Astrocyte of the cerebellum (primary cell): ENCODE data around the gene OCA2.

Experiments
- DNase-seq: peaks from one replicate; pipeline ENCODE4 v3.0.0-alpha.2; 2011; ENCODE audit warnings: low read depth
- H3K4me3 ChIP-seq: 2 replicates; pipeline ENCODE4 v1.5.1; 2011; ENCODE audit warnings: mild to moderate bottlenecking, low read depth, low read length, moderate library complexity
- in situ Hi-C: cut with HindIII; loops from 2 replicates; pipeline ENCODE4 v1.10.0; 2017; ENCODE audit warnings: low sequenced_read_pairs
- TF ChIP-seq, protein P1 (sequence below): IDR thresholded peaks from 2 replicates; pipeline ENCODE4 v1.5.1; 2012; ENCODE audit warnings: low read length, low read depth, moderate library complexity, mild to moderate bottlenecking; ENCODE audit errors: missing control alignments

Gene OCA2

DNA sequence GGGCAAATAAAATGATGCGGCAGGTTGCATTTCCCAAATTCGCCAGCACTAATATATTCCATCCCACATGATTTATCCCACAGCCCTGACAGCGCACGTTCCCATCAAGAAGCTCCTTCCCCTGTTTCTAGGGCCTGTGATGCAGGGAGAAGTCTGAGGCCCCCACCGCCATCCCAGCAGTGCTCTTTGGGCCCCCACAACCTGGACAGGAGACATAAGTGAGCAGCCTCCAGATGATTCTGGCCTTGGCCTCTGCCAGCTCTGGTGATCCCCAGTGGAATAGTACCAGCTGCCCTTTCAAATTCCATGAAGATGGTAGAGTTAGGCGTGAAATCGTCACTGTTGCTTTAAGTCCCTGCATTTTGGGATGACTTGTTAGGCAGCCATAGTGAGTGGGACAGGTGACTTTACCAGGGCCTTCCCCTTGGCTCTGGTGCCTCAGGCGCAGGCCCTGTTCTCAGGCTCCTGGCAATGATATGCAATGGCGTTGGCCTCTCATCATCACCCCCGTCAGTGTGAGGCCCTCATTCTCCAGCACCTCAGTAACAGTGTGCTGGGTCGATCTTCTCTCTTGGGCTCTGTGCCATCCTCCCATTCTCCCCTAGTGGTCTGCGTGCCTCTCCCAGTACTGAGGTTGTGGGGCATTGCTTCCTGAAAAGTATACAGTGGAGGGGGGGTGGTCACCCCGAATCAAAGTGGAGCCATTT, 263.7 kb downstream of the OCA2 start:
- no peak for DNase-seq
- no peak overlapping the region for H3K4me3 ChIP-seq
- in situ Hi-C loops, result no loop called here
- TF ChIP-seq, protein P1, sequence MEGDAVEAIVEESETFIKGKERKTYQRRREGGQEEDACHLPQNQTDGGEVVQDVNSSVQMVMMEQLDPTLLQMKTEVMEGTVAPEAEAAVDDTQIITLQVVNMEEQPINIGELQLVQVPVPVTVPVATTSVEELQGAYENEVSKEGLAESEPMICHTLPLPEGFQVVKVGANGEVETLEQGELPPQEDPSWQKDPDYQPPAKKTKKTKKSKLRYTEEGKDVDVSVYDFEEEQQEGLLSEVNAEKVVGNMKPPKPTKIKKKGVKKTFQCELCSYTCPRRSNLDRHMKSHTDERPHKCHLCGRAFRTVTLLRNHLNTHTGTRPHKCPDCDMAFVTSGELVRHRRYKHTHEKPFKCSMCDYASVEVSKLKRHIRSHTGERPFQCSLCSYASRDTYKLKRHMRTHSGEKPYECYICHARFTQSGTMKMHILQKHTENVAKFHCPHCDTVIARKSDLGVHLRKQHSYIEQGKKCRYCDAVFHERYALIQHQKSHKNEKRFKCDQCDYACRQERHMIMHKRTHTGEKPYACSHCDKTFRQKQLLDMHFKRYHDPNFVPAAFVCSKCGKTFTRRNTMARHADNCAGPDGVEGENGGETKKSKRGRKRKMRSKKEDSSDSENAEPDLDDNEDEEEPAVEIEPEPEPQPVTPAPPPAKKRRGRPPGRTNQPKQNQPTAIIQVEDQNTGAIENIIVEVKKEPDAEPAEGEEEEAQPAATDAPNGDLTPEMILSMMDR, result no peak

DNA sequence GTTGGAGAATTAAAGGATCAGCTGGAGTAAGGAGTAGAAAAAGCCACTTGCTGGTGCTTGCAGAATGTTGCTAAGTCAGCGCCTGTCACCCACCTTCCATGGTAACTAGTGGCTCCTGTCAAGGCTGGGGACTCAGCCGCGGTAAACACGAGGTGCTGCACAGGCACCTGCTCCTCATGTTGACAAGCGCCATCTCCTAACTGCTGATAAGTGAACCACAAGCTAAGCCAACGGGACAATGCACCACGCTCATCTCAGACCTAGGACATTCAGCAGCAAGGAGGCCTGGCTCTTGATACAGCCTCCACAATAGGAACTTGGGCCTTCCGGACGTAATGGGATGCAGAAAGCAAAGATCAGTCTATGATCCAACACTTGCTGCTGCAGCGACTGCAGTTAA, 264.4 kb downstream of the OCA2 start:
- in situ Hi-C loops, result no loop called here
- DNase-seq, result no peak
- TF ChIP-seq, protein P1, result no peak
- H3K4me3 ChIP-seq, result no peak overlapping the region

DNA sequence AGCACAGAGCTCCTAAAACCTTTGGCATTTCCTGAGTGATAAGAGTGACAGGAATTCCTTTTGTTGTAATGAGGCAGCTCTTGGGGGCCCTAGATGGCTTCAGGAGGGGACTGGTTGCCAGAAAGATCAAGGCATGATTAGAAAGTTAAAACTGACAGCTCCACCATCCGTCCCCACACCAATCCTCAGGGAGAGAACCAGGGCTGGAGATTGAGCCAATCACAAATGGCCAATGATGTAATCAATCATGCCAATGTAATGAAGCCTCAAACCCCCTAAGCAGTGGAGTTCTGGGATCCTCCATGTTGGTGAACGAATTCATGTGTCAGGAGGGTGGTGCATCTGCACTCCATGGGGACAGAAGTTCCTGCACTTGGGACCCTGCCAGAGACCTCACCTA, 265.1 kb downstream of the OCA2 start:
- in situ Hi-C loops, result no loop called here
- H3K4me3 ChIP-seq, result no peak overlapping the region
- no peak for DNase-seq
- TF ChIP-seq, protein P1, result no peak

GRCh38 chr15:27833178-27833577, 265.9 kb downstream of the OCA2 start:
- no peak overlapping the region for H3K4me3 ChIP-seq
- TF ChIP-seq, protein P1, result no peak
- DNase-seq, result no peak
- in situ Hi-C loops, result no loop called here

- in situ Hi-C loops, result no loop called here
- TF ChIP-seq, protein P1, result no peak
- no peak overlapping the region for H3K4me3 ChIP-seq
- no peak for DNase-seq
These were observed 266.9 kb downstream of the OCA2 start for GRCh38 chr15:27832237-27832596.

DNA sequence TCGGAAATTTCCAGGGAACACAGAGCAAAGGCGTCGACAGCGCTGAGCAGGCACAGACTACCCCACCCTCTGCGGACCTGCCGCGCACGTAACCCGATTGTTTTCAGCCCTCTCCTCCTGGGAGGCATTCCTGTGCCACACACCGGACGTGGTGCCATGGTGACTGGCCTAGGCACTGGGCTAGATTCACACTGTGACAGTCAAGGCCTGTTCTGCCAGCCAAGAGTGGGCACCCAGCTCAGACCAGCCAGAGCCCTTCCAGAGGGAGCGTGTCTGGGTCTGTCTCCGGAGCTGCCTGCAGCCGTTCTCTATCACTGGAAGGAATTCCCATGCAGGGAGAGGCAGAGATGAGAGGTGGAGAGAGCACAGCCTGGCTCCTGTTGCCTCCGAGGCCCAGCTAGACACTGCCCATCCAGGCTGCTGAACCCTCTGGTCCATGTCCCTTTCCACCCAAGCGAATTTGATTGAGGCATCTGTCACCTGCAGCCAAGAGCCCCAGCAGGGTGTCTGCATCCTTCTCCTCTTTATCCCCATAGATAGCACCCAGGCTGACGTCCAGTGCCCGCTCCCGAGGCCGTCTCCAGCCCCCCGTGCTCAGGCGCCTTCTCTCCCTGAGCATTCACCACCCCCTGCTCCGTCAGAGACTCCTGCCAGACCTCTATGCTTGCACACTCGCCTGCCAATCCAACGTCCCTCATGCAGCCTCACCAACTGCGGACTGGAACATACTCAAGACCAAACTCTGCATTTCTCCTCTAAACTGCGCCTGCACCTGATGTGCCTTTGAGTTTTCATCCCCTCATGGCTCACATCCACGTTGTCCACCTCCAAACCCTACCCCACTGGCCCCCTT, 267.5 kb downstream of the OCA2 start:
- DNase-seq, result no peak
- no peak overlapping the region for H3K4me3 ChIP-seq
- TF ChIP-seq, protein P1, result no peak
- in situ Hi-C loops, result no loop called here
